ENCODE results near the gene MOV10L1. TPM values are rescaled to one million over a fixed set of nuclear protein-coding genes. Genes with fewer than 3 reads are reported as not detected.

MOV10L1 gene
- total RNA-seq, 1 donor from 2014 or later = 3.5 TPM

DNA sequence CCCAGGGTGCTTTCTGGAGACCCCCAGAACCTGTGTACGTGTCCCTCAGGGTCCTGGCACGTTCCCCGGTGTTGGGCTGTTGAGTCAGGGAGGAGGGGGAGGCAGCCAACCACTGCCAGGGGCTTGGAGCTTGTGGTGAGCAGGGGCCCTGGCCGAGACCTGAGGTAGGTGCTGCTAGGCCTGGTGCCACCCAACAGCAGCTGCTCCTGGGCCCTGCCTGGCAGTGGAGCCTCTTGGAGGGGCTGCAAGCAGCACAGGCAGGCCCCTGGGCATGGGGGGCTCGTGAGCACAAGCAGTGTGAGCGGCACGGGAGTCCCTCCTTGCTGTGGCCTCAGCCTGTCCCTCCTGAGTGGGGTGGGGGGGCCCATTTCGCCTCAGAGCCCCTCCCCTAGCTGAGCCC is 103.8 kb downstream of the MOV10L1 start:
- no peak for DNase-seq (ENCODE audit: low spot score in 2 of 2, unreplicated experiment in 2 of 2)
- Mint-ChIP-seq H3K27me3 (ENCODE audit: low read depth) (no peaks in the 10 kb centered on the region), H3K4me1 (peaks cover 20% of the 10 kb centered on the region), H3K4me3 (no peak overlapping the region), H3K36me3 (no peaks in the 10 kb centered on the region), H3K9me3 (no peaks in the 10 kb centered on the region), H3K27ac (no peak overlapping the region)
- TF ChIP-seq, protein P1, sequence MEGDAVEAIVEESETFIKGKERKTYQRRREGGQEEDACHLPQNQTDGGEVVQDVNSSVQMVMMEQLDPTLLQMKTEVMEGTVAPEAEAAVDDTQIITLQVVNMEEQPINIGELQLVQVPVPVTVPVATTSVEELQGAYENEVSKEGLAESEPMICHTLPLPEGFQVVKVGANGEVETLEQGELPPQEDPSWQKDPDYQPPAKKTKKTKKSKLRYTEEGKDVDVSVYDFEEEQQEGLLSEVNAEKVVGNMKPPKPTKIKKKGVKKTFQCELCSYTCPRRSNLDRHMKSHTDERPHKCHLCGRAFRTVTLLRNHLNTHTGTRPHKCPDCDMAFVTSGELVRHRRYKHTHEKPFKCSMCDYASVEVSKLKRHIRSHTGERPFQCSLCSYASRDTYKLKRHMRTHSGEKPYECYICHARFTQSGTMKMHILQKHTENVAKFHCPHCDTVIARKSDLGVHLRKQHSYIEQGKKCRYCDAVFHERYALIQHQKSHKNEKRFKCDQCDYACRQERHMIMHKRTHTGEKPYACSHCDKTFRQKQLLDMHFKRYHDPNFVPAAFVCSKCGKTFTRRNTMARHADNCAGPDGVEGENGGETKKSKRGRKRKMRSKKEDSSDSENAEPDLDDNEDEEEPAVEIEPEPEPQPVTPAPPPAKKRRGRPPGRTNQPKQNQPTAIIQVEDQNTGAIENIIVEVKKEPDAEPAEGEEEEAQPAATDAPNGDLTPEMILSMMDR (IDR thresholded peaks at IDR 0.05; ENCODE audit: unreplicated experiment) = no peak

DNA sequence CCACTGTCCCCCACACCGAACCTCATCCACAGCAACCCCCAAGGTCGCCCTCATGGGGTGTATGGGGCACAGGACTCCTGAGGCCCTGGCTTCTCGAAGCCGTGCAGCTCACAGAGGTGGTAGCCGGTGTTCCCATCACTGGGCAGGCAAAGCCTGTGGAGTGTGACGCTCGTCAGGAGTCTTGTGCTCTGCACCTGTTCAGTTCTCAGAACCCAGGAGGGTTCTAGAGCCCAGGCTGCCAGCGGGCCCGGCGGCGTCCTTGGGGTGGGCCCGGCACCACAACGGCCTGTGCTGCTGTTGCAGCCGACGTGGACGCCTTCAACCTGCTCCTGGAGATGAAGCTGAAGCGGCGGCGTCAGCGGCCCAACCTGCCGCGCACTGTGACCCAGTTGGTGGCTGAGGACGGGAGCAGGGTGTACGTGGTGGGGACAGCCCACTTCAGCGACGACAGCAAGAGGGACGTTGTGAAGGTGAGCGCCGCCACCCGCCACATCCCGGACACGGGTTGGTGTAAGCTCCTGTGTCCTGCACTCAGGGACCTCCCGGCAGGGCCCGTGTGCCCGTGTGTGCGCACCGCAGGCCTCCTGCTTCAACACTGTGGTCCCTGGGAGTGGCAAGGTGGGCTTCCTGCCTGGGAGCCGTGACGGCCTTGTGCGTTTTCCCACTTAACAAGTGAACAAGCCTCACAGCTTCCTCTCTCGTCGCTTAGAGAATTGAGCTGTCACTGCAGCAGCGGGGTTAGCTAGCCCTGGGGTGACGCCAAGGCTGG is 104.4 kb downstream of the MOV10L1 start:
- no peak overlapping the region for H3K4me3 Mint-ChIP-seq

DNA sequence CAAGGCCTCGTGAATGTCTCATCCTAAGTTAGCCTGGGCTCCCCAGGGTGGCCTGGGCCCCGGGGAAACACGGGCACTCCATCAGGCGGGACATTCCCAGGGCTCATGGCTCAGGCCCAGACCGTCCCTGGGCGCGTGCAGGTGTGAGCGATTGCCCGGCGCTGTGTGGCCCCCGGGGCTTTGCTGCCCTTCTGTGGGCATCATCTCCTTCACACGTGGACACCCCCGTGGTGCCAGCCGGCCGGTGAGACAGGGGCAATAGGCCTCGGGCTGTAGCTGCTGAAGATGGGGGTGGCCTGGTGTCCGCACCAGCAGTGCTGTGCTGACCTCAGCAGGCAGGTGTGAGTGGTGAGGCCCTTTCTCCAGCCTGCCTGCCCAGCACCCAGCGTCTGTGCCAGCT is 106.5 kb downstream of the MOV10L1 start:
- H3K36me3 Mint-ChIP-seq = no peaks in the 10 kb centered on the region
- no peaks in the 10 kb centered on the region for H3K27me3 Mint-ChIP-seq (ENCODE audit: low read depth)
- DNase-seq (ENCODE audit: low spot score in 2 of 2, unreplicated experiment in 2 of 2) = no peak
- TF ChIP-seq, protein P1 (IDR thresholded peaks at IDR 0.05; ENCODE audit: unreplicated experiment) = no peak
- H3K9me3 Mint-ChIP-seq = no peaks in the 10 kb centered on the region
- peaks cover 10% of the 10 kb centered on the region for H3K4me1 Mint-ChIP-seq
- H3K27ac Mint-ChIP-seq = no peak overlapping the region
- no peak overlapping the region for H3K4me3 Mint-ChIP-seq

More for the DNA sequence above, 104.4 kb downstream of the MOV10L1 start:
- TF ChIP-seq, protein P1 (IDR thresholded peaks at IDR 0.05; ENCODE audit: unreplicated experiment) = no peak
- no peaks in the 10 kb centered on the region for H3K27me3 Mint-ChIP-seq (ENCODE audit: low read depth)
- H3K4me1 Mint-ChIP-seq = peaks cover 19% of the 10 kb centered on the region
- no peak overlapping the region for H3K27ac Mint-ChIP-seq
- H3K9me3 Mint-ChIP-seq = no peaks in the 10 kb centered on the region
- no peak for DNase-seq (ENCODE audit: low spot score in 2 of 2, unreplicated experiment in 2 of 2)
- no peaks in the 10 kb centered on the region for H3K36me3 Mint-ChIP-seq

GRCh38 chr22:50197000-50197800 is 107.4 kb downstream of the MOV10L1 start:
- H3K4me3 Mint-ChIP-seq = no peak overlapping the region
- H3K27ac Mint-ChIP-seq = no peak overlapping the region
- H3K36me3 Mint-ChIP-seq = no peaks in the 10 kb centered on the region
- no peaks in the 10 kb centered on the region for H3K27me3 Mint-ChIP-seq (ENCODE audit: low read depth)
- TF ChIP-seq, protein P1 (IDR thresholded peaks at IDR 0.05; ENCODE audit: unreplicated experiment) = no peak
- no peak for DNase-seq (ENCODE audit: low spot score in 2 of 2, unreplicated experiment in 2 of 2)
- H3K9me3 Mint-ChIP-seq = no peaks in the 10 kb centered on the region
- H3K4me1 Mint-ChIP-seq = peaks cover 12% of the 10 kb centered on the region

DNA sequence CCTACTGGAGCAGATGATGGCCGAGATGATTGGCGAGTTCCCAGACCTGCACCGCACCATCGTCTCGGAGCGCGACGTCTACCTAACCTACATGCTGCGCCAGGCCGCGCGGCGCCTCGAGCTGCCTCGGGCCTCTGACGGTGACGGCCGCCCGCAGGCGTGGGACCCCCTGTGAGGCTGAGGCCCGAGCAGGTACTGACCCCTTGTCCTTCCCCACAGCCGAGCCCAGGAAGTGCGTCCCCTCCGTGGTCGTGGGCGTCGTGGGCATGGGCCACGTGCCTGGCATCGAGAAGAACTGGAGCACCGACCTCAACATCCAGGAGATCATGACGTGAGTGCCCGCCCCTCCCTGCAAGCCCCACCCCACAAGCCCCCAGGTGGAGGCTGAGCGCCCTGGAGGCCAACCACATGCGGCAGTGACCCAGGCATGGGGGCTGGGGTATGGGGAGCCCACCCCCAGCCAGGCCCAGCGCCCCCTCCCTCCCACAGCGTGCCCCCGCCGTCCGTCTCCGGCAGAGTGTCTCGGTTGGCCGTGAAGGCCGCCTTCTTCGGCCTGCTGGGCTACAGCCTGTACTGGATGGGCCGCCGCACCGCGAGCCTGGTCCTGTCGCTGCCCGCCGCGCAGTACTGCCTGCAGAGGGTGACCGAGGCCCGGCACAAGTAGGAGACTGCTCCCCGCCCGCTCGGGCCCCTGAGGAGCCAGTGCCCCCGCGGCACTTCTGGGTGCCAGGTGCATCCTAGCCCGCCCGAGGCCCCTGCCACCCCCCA is 108.2 kb downstream of the MOV10L1 start:
- Mint-ChIP-seq H3K27me3 (ENCODE audit: low read depth) (no peaks in the 10 kb centered on the region), H3K9me3 (no peaks in the 10 kb centered on the region), H3K4me1 (peaks cover 16% of the 10 kb centered on the region), H3K36me3 (peaks cover 3% of the 10 kb centered on the region), H3K4me3 (no peak overlapping the region), H3K27ac (no peak overlapping the region)
- DNase-seq (ENCODE audit: low spot score in 2 of 2, unreplicated experiment in 2 of 2) = no peak
- TF ChIP-seq, protein P1 (IDR thresholded peaks at IDR 0.05; ENCODE audit: unreplicated experiment) = no peak

Measured in mesothelial cell of epicardium (in vitro differentiated cells).